Activated T-cell treated with anti-CD3 and anti-CD28 coated beads, Interleukin-2, amount 50 U/mL, for 24 hours (primary cell): ENCODE data around the gene UBXN11.

Experiments
- DNase-seq: peaks from one replicate; pipeline ENCODE4 v3.0.0-alpha.2; 2020
- H3K27ac Mint-ChIP-seq: 2 replicates; pipeline ENCODE4 v1.8.0; 2020; ENCODE audit warnings: mild to moderate bottlenecking, mixed read lengths
- H3K27me3 Mint-ChIP-seq: 2 replicates; pipeline ENCODE4 v1.8.0; 2020; ENCODE audit warnings: mixed read lengths
- H3K36me3 Mint-ChIP-seq: 2 replicates; pipeline ENCODE4 v1.8.0; 2020; ENCODE audit warnings: low read depth, mixed read lengths
- H3K4me1 Mint-ChIP-seq: 2 replicates; pipeline ENCODE4 v1.8.0; 2020; ENCODE audit warnings: low read depth, mixed read lengths
- H3K4me3 Mint-ChIP-seq: 2 replicates; pipeline ENCODE4 v1.8.0; 2020; ENCODE audit warnings: mild to moderate bottlenecking, moderate library complexity, mixed read lengths
- H3K9me3 Mint-ChIP-seq: 2 replicates; pipeline ENCODE4 v1.8.0; 2020; ENCODE audit warnings: mixed read lengths

Gene UBXN11

GRCh38 chr1:26290122-26290881, 16.1 kb downstream of the UBXN11 start:
- peak overlapping the region; percentile 96 for H3K27ac Mint-ChIP-seq
- H3K4me1 Mint-ChIP-seq = peaks cover 74% of the 10 kb centered on the region
- no peak for DNase-seq
- H3K4me3 Mint-ChIP-seq = no peak overlapping the region
- H3K27me3 Mint-ChIP-seq = no peaks in the 10 kb centered on the region
- H3K36me3 Mint-ChIP-seq = peaks cover 36% of the 10 kb centered on the region
- H3K9me3 Mint-ChIP-seq = no peaks in the 10 kb centered on the region

GRCh38 chr1:26289158-26290059, 17.0 kb downstream of the UBXN11 start:
- Mint-ChIP-seq H3K4me3 (peak overlapping the region; percentile 18), H3K36me3 (peaks cover 42% of the 10 kb centered on the region), H3K27ac (peak overlapping the region; percentile 96), H3K4me1 (peaks cover 83% of the 10 kb centered on the region), H3K9me3 (no peaks in the 10 kb centered on the region), H3K27me3 (no peaks in the 10 kb centered on the region)
- DNase-seq = peak; percentile 63

GRCh38 chr1:26288311-26288941, 18.0 kb downstream of the UBXN11 start:
- DNase-seq = peak; percentile 73
- Mint-ChIP-seq H3K27ac (peak overlapping the region; percentile 96), H3K4me1 (peaks cover 91% of the 10 kb centered on the region), H3K4me3 (peak overlapping the region; percentile 52), H3K9me3 (no peaks in the 10 kb centered on the region), H3K36me3 (peaks cover 45% of the 10 kb centered on the region), H3K27me3 (no peaks in the 10 kb centered on the region)

- H3K27me3 Mint-ChIP-seq = no peaks in the 10 kb centered on the region
- DNase-seq = no peak
- no peaks in the 10 kb centered on the region for H3K9me3 Mint-ChIP-seq
- H3K4me1 Mint-ChIP-seq = peaks cover 94% of the 10 kb centered on the region
- peak overlapping the region; percentile 52 for H3K4me3 Mint-ChIP-seq
- H3K27ac Mint-ChIP-seq = peak overlapping the region; percentile 96
- H3K36me3 Mint-ChIP-seq = peaks cover 46% of the 10 kb centered on the region
Measured at GRCh38 chr1:26287811-26288210, 18.6 kb downstream of the UBXN11 start.

- Mint-ChIP-seq H3K9me3 (no peaks in the 10 kb centered on the region), H3K36me3 (peaks cover 50% of the 10 kb centered on the region), H3K4me3 (peak overlapping the region; percentile 52), H3K27me3 (no peaks in the 10 kb centered on the region), H3K4me1 (peaks cover 99% of the 10 kb centered on the region), H3K27ac (peak overlapping the region; percentile 96)
- peak; percentile 68 for DNase-seq
Measured at GRCh38 chr1:26287033-26287711, 19.3 kb downstream of the UBXN11 start.

- Mint-ChIP-seq H3K36me3 (peaks cover 59% of the 10 kb centered on the region), H3K4me3 (no peak overlapping the region), H3K27me3 (no peaks in the 10 kb centered on the region), H3K27ac (peak overlapping the region; percentile 96), H3K4me1 (peaks cover 99% of the 10 kb centered on the region), H3K9me3 (no peaks in the 10 kb centered on the region)
- no peak for DNase-seq
Measured at GRCh38 chr1:26286064-26286416, 20.4 kb downstream of the UBXN11 start.

- H3K4me3 Mint-ChIP-seq = no peak overlapping the region
- peaks cover 98% of the 10 kb centered on the region for H3K4me1 Mint-ChIP-seq
- peak overlapping the region; percentile 98 for H3K27ac Mint-ChIP-seq
- no peaks in the 10 kb centered on the region for H3K27me3 Mint-ChIP-seq
- DNase-seq = peak; percentile 65
- H3K9me3 Mint-ChIP-seq = no peaks in the 10 kb centered on the region
- peaks cover 63% of the 10 kb centered on the region for H3K36me3 Mint-ChIP-seq
Measured at GRCh38 chr1:26285366-26286063, 20.9 kb downstream of the UBXN11 start.

- Mint-ChIP-seq H3K4me3 (peak overlapping the region; percentile 68), H3K4me1 (peaks cover 92% of the 10 kb centered on the region), H3K9me3 (no peaks in the 10 kb centered on the region), H3K36me3 (peaks cover 64% of the 10 kb centered on the region), H3K27ac (peak overlapping the region; percentile 98), H3K27me3 (no peaks in the 10 kb centered on the region)
- peak; percentile 91 for DNase-seq
Measured at GRCh38 chr1:26284597-26285347, 21.7 kb downstream of the UBXN11 start.

- peak overlapping the region; percentile 68 for H3K4me3 Mint-ChIP-seq
- H3K4me1 Mint-ChIP-seq = peaks cover 90% of the 10 kb centered on the region
- DNase-seq = no peak
- H3K27me3 Mint-ChIP-seq = no peaks in the 10 kb centered on the region
- peak overlapping the region; percentile 98 for H3K27ac Mint-ChIP-seq
- no peaks in the 10 kb centered on the region for H3K9me3 Mint-ChIP-seq
- peaks cover 66% of the 10 kb centered on the region for H3K36me3 Mint-ChIP-seq
Measured at GRCh38 chr1:26283871-26284596, 22.4 kb downstream of the UBXN11 start.

GRCh38 chr1:26283279-26283853, 23.1 kb downstream of the UBXN11 start:
- Mint-ChIP-seq H3K9me3 (no peaks in the 10 kb centered on the region), H3K27ac (peak overlapping the region; percentile 98), H3K4me1 (peaks cover 90% of the 10 kb centered on the region), H3K4me3 (peak overlapping the region; percentile 87), H3K36me3 (peaks cover 73% of the 10 kb centered on the region), H3K27me3 (no peaks in the 10 kb centered on the region)
- DNase-seq = no peak

- no peak for DNase-seq
- Mint-ChIP-seq H3K4me3 (peak overlapping the region; percentile 87), H3K4me1 (peaks cover 90% of the 10 kb centered on the region), H3K27ac (peak overlapping the region; percentile 98), H3K36me3 (peaks cover 82% of the 10 kb centered on the region), H3K27me3 (no peaks in the 10 kb centered on the region), H3K9me3 (no peaks in the 10 kb centered on the region)
Measured at GRCh38 chr1:26282401-26282918, 24.0 kb downstream of the UBXN11 start.

GRCh38 chr1:26281971-26282370, 24.5 kb downstream of the UBXN11 start:
- H3K4me3 Mint-ChIP-seq = peak overlapping the region; percentile 87
- H3K36me3 Mint-ChIP-seq = peaks cover 87% of the 10 kb centered on the region
- no peaks in the 10 kb centered on the region for H3K27me3 Mint-ChIP-seq
- H3K4me1 Mint-ChIP-seq = peaks cover 90% of the 10 kb centered on the region
- peak overlapping the region; percentile 98 for H3K27ac Mint-ChIP-seq
- no peak for DNase-seq
- no peaks in the 10 kb centered on the region for H3K9me3 Mint-ChIP-seq
